Measurements from ENCODE around the gene AP2A2. TPM values are rescaled to one million over a fixed set of nuclear protein-coding genes. Genes with fewer than 3 reads are reported as not detected.
A peak's percentile ranks its signal among the peaks of the same experiment; 100 is the strongest.

AP2A2 gene
- total RNA-seq, 1 experiment from 2014 or later: 123 TPM

DNA sequence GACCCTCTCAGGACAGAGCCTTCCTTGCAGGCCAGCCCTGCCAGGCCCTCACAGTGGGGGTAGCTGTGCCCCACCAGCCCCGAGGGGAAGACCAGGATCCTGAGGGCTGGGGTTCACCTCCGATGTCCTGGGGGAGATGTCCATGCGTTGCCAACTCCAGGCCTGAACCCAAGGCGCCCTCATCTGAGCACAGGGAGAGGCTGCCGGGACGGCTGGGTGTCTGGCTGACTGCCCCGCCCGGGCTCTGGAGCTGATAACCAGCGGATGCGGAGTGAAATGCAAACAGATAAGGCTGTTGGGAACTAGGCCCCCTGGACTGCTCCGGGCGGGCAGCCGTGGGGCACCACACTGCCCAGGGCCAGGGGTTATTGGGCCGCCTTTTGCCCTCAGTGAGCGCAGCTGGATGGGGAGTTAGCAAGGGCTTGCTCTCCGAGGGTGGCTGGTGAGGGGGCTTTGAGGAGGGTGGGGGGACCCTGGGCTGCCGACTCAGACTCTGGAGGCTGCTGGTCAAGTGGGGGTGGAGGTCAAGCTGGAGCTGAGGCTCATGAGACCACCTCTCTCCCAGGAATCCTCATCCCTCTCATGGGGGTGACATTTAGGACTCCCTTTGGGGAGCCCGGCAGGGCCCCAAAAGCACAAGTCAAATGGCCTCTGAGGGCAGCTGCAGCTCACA is 116.4 kb downstream of the AP2A2 start:
- no peaks in the 10 kb centered on the region for H3K27me3 ChIP-seq (ENCODE audit: control insufficient read depth, insufficient read depth, low read length)
- H3K4me1 ChIP-seq (ENCODE audit: control insufficient read depth, insufficient read depth, low read length): peaks cover 20% of the 10 kb centered on the region
- ATAC-seq (peak; percentile 43), DNase-seq (ENCODE audit: low read depth, low spot score) (no peak)
- no peak overlapping the region for H3K27ac ChIP-seq (ENCODE audit: low read length)
- H3K9me3 ChIP-seq (ENCODE audit: control insufficient read depth, insufficient read depth, low read depth, low read length): no peaks in the 10 kb centered on the region
- no TSS peak for BruUV-seq (replicated peaks)
- intact Hi-C loops (cut with micrococcal nuclease; ENCODE audit: unreplicated experiment): no loop called here
- H3K36me3 ChIP-seq (ENCODE audit: control insufficient read depth, insufficient read depth, low read length): no peaks in the 10 kb centered on the region
- CTCF ChIA-PET: interaction anchor here (0.6 kb wide), 1 partner anchor 79 kb away, joined by 4 read pairs; no protein-coding TSS in a partner anchor
- POLR2A ChIA-PET: no interaction called here
- TF ChIP-seq, protein P1, sequence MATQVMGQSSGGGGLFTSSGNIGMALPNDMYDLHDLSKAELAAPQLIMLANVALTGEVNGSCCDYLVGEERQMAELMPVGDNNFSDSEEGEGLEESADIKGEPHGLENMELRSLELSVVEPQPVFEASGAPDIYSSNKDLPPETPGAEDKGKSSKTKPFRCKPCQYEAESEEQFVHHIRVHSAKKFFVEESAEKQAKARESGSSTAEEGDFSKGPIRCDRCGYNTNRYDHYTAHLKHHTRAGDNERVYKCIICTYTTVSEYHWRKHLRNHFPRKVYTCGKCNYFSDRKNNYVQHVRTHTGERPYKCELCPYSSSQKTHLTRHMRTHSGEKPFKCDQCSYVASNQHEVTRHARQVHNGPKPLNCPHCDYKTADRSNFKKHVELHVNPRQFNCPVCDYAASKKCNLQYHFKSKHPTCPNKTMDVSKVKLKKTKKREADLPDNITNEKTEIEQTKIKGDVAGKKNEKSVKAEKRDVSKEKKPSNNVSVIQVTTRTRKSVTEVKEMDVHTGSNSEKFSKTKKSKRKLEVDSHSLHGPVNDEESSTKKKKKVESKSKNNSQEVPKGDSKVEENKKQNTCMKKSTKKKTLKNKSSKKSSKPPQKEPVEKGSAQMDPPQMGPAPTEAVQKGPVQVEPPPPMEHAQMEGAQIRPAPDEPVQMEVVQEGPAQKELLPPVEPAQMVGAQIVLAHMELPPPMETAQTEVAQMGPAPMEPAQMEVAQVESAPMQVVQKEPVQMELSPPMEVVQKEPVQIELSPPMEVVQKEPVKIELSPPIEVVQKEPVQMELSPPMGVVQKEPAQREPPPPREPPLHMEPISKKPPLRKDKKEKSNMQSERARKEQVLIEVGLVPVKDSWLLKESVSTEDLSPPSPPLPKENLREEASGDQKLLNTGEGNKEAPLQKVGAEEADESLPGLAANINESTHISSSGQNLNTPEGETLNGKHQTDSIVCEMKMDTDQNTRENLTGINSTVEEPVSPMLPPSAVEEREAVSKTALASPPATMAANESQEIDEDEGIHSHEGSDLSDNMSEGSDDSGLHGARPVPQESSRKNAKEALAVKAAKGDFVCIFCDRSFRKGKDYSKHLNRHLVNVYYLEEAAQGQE (IDR thresholded peaks at IDR 0.05; ENCODE audit: insufficient read depth in 1 of 2, low read depth in 2 of 2, low read length in 1 of 2): no peak
- no peak for TF ChIP-seq POLR2AphosphoS5 (IDR thresholded peaks at IDR 0.05; ENCODE audit: low read depth, low read length)
- TF ChIP-seq, protein P2, sequence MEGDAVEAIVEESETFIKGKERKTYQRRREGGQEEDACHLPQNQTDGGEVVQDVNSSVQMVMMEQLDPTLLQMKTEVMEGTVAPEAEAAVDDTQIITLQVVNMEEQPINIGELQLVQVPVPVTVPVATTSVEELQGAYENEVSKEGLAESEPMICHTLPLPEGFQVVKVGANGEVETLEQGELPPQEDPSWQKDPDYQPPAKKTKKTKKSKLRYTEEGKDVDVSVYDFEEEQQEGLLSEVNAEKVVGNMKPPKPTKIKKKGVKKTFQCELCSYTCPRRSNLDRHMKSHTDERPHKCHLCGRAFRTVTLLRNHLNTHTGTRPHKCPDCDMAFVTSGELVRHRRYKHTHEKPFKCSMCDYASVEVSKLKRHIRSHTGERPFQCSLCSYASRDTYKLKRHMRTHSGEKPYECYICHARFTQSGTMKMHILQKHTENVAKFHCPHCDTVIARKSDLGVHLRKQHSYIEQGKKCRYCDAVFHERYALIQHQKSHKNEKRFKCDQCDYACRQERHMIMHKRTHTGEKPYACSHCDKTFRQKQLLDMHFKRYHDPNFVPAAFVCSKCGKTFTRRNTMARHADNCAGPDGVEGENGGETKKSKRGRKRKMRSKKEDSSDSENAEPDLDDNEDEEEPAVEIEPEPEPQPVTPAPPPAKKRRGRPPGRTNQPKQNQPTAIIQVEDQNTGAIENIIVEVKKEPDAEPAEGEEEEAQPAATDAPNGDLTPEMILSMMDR (IDR thresholded peaks at IDR 0.05): no peak
- no peak overlapping the region for H3K4me3 ChIP-seq (ENCODE audit: low read depth in 2 of 2, low read length in 2 of 2)
- in situ Hi-C loops (cut with HindIII; ENCODE audit: low pct_unique_long_range_greater_than_20kb, low sequenced_read_pairs): no loop called here

DNA sequence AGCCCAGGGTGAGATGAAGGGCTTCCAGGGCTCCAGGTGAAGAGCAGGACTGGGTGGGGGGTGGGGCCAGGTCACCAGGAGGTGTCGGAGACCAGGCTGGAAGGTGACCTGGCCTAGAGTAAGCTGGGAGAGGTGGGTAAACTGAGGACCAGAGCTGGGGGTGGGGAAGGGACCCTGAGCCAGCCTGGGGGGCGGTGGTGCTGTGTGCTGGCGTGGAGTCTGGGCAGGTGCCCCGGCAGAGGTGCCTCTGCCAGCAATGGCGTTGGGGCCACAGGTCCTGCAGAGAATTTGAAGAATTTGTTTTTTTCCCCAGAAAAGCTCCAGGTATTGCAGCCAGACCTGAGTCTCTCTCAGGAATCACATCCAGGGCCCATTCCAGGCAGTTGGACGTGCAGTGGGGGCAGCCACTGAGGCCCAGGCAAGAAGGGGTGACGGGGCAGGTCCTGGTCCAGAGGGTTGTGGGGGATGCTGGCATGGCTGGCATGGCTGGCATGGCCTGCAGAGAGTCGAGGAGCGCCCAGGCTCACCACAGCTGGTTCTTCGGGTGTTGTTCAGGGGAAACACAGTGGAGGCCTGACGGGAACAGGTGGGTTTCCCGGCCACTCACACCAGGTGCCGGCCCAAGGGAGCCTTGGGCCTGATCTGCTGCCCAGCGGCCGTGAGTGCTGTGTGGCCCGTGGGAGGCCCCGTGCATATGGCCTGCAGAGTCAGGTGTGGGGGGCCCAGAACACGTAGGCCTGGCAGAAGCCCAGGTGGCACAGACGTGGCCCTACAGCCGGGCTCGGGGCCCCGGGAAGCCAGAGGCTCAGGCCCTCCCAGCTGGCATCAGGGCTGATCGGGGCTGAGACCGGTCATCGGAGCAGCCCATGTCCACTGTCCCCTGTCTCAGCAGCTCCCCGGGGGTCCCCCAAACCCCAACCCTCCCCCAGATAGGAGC is 117.2 kb downstream of the AP2A2 start:
- peaks cover 18% of the 10 kb centered on the region for H3K4me1 ChIP-seq (ENCODE audit: control insufficient read depth, insufficient read depth, low read length)
- ChIA-PET CTCF (no interaction called here), POLR2A (no interaction called here)
- no peak for DNase-seq (ENCODE audit: low read depth, low spot score)
- TF ChIP-seq POLR2AphosphoS5 (IDR thresholded peaks at IDR 0.05; ENCODE audit: low read depth, low read length): no peak
- TF ChIP-seq, protein P2 (IDR thresholded peaks at IDR 0.05): no peak
- no peak for TF ChIP-seq TCF7L2 (IDR thresholded peaks at IDR 0.05; ENCODE audit: low read depth, low read length)
- TF ChIP-seq SIN3A (IDR thresholded peaks at IDR 0.05; ENCODE audit: borderline replicate concordance, insufficient read depth, low read depth, low read length): no peak
- TF ChIP-seq, protein P1 (IDR thresholded peaks at IDR 0.05; ENCODE audit: insufficient read depth in 1 of 2, low read depth in 2 of 2, low read length in 1 of 2): no peak
- H3K4me3 ChIP-seq (ENCODE audit: low read depth in 2 of 2, low read length in 2 of 2): no peak overlapping the region
- H3K9me3 ChIP-seq (ENCODE audit: control insufficient read depth, insufficient read depth, low read depth, low read length): no peaks in the 10 kb centered on the region
- no peaks in the 10 kb centered on the region for H3K27me3 ChIP-seq (ENCODE audit: control insufficient read depth, insufficient read depth, low read length)
- BruUV-seq (replicated peaks): no TSS peak
- ATAC-seq: no peak
- intact Hi-C loops (cut with micrococcal nuclease; ENCODE audit: unreplicated experiment): no loop called here
- H3K36me3 ChIP-seq (ENCODE audit: control insufficient read depth, insufficient read depth, low read length): no peaks in the 10 kb centered on the region
- in situ Hi-C loops (cut with HindIII; ENCODE audit: low pct_unique_long_range_greater_than_20kb, low sequenced_read_pairs): no loop called here
- H3K27ac ChIP-seq (ENCODE audit: low read length): no peak overlapping the region
